HG03159 (cell line): ENCODE results near the gene MORN4.

Source experiments
- ATAC-seq: cut with Tn5 transposase; IDR thresholded peaks from one replicate; pipeline ENCODE4 v1.9.1; 2021; ENCODE audit warnings: mild to moderate bottlenecking, moderate library complexity; ENCODE audit not compliant: unreplicated experiment

The MORN4 gene

GRCh38 chr10:97575127-97575668 lies 58.1 kb downstream of the MORN4 start:
- no peak for ATAC-seq

DNA sequence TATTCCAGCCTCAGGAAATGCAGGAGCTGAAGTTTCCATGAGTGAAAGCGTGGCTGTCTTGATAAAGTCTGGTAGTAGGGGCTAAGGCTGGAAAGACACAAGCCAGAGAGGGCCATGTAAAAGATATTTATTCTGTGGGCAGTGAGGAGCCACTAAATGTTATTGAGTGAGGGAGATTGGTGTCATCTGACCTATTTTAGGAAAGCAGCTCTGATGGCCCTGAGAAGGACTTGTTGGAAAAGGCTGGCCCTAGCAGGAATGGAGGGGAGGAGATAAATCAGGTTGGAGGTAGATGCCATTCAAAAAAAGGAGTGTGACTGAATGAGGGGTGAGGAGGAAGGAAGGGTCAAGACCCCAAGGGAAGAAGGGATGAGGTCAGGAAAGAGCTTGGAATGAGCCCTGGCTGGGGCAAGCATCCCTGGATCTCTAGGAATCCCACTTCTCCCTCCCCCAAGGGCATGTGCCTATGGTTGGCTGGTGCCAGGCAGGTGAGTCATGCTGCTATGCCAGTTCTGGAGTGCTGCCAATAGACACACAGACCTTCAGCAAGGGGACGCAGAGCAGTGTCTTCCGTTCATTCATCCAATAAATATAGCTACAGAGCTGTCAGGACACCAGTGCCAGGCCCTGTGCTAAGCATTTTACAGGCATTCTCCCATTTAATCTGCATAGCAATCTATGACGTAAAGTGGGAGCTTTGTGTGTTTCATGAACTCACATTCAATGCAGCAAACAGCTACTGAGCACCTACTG lies 58.8 kb downstream of the MORN4 start:
- no peak for ATAC-seq

DNA sequence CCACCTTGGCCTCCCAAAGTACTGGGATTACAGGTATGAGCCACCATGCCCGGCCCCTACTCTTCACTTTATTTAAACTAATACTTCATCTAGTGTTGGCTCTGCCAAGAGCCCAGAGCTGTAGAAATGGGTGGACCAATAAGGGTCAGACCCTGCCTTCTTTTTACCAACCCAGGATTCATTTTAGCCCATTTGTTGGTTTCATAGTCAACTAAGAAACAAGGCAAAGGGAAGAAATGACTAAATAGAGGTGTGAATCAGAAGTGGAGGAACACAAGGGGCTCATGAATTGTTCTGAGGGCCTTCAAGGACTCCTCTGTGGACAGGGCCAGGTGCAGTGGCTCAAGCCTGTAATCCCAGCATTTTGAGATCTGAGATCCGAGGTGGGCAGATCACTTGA lies 59.6 kb downstream of the MORN4 start:
- ATAC-seq = no peak

DNA sequence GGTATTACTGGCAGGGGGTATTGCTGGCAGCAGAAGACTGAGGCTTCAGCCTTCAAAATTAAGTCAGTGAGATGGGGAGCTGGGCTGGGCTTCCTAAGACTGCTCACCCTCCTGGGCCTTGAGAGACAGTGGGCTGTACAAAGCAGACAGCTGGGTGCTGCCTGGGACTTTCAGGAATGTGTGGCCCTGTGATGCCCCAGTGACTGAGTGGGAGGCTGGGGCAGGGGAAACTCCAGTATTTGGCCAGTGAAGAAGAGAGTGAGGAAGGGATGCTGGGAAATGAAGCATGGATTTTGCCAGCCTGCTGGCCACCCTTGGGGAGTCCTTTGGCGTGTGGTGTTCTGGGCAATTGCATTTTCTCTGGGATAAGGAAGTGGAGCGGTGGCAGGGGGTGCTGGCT lies 60.3 kb downstream of the MORN4 start:
- no peak for ATAC-seq

DNA sequence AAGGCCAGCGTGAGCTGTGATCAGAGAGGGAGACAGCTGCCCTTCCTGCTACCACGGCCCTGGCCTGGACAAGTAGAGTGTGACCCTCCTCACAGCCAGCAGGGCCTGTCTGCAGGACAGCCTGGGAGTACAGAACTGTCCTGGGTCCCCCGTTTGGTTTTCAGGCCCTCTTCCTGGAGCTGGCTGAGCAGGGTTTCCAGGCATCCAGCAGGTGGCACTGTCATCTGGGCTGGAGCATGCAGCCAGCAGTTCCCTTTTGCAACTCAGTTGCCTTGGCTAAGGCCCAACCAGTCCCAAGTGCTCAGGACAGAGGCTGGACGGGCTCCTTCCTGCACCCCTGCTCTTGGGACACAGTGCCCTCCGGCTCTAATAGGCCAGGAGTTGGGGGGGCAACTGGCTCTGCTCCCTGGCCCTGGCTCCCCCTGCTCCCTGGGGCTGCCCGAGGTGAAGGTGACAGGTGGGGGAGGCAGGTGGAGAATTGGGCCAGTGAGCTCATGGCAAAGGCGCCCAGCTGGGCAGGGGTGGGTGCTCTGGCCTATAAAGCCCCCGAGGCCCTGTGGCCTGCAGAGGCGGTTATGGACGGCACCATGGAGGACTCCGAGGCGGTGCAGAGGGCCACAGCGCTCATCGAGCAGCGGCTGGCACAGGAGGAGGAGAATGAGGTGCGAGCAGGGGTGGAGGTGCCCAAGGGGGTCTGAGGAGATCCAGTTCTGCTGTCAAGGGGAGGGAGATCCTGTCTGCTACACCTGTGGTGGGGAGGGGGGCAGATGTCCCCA lies 60.9 kb downstream of the MORN4 start, which contains the start of gene ANKRD2:
TSS of gene ANKRD2 (plus strand) at position 566 of the 776 bp plus-strand sequence. CDS start at position 576, 10 bp downstream.
- ATAC-seq = peak; percentile 76

GRCh38 chr10:97571622-97572021 lies 61.7 kb downstream of the MORN4 start:
- no peak for ATAC-seq

DNA sequence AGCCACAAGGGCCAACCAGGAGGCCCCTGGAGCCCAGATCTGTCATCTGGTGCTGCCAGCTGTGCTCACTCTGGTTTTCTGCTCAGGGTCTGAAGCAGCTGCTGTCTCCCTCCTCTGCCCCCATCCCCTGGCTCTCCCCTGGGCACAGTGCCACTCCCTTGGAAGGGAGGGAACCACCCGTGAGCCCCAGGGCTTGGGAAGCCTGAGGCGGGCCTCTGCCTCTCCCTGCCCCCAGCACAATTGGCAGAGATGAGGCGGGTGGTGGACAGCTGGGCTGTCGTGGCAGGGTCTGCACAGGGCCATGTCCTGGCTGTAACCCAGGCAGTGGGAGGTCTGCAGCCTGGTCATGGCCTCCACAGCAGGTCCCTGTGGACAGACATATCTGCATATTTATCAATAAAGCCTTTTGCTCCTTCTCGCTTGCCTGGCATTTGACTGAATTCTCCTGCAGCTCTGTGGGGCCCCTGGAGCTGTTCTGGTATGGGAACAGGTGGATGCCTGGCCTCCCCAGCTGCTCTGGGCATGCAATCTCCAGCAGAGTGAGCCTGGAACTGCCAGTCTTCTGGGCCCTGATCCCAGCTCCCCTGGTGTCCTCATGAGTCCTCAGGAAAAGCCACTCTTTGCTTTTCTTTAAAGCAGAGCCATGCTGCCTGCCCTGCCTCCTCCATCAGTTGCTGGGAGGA lies 62.4 kb downstream of the MORN4 start:
- no peak for ATAC-seq

DNA sequence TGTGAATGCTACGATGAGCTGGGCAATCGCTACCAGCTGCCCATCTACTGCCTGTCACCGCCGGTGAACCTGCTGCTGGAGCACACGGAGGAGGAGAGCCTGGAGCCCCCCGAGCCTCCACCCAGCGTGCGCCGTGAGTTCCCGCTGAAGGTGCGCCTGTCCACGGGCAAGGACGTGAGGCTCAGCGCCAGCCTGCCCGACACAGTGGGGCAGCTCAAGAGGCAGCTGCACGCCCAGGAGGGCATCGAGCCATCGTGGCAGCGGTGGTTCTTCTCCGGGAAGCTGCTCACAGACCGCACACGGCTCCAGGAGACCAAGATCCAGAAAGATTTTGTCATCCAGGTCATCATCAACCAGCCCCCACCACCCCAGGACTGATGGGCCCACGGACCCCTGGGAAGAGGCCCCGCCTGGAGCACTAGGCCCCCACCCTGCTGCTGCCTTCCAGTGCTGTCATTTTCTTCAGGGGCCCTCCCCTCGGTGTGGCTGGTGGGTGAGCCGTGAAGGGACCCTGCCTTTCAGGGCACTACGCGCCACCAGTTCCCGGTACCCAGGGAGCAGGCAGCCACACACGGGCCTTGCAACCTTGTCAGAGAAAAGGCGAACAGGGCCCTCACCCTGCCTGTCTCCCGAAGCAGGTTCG lies 63.0 kb downstream of the MORN4 start:
- no peak for ATAC-seq

- ATAC-seq = no peak
These were observed 65.4 kb downstream of the MORN4 start for GRCh38 chr10:97567891-97568290.

GRCh38 chr10:97566336-97566996 lies 66.8 kb downstream of the MORN4 start:
- ATAC-seq = no peak

GRCh38 chr10:97564776-97565175 lies 68.5 kb downstream of the MORN4 start:
- ATAC-seq = no peak
